GM19099 (cell line): ENCODE results near the gene ZNF84.

Experiments
- POLR2A ChIP-seq: IDR thresholded peaks from 3 replicates; pipeline ENCODE4 v1.6.1; 2011; ENCODE audit warnings: low read depth; ENCODE audit not compliant: insufficient read length; ENCODE audit errors: extremely low read depth

Gene ZNF84

GRCh38 chr12:133081159-133081780 is 44.0 kb downstream of the ZNF84 start:
- no peak for TF ChIP-seq POLR2A

GRCh38 chr12:133083345-133083744 is 46.0 kb downstream of the ZNF84 start:
- TF ChIP-seq POLR2A = no peak

GRCh38 chr12:133105620-133106019 is 68.3 kb downstream of the ZNF84 start:
- TF ChIP-seq POLR2A = no peak

- no peak for TF ChIP-seq POLR2A
Observed at GRCh38 chr12:133106253-133106652, 68.9 kb downstream of the ZNF84 start.

GRCh38 chr12:133107121-133107520 is 69.8 kb downstream of the ZNF84 start:
- no peak for TF ChIP-seq POLR2A

- TF ChIP-seq POLR2A = no peak
Observed at GRCh38 chr12:133108150-133108549, 70.8 kb downstream of the ZNF84 start.
